B cell (primary cell): Measurements from ENCODE around the gene STON1. TPM values are rescaled to one million over a fixed set of nuclear protein-coding genes. Genes with fewer than 3 reads are reported as not detected.

Source experiments
- ATAC-seq: fragments of 200-7000 bp; cut with Tn5 transposase; one replicate; pipeline ENCODE4 v1.10.0; 2021; ENCODE audit warnings: low read depth, mild to moderate bottlenecking, moderate number of reproducible peaks, moderate library complexity
- CTCF ChIA-PET: fragments of 350-600 bp; sonication (Branson Sonifier 250); formaldehyde crosslinking; loops from one replicate; lab custom pipeline; 2021; ENCODE audit warnings: antibody characterized with exemption, inconsistent platforms; lab: Charles Lee
- POLR2A ChIA-PET: fragments of 350-600 bp; sonication (Branson Sonifier 250); formaldehyde crosslinking; loops from one replicate; lab custom pipeline; 2021; ENCODE audit warnings: antibody characterized with exemption; lab: Charles Lee
- DNase-seq: peaks from one replicate; pipeline ENCODE4 v3.0.0; 2013
- H2AFZ ChIP-seq: 2 replicates; pipeline ENCODE4 v1.6.1; 2012; ENCODE audit warnings: mild to moderate bottlenecking, low read depth, low read length; ENCODE audit not compliant: insufficient read depth, poor library complexity, severe bottlenecking
- H3K27ac ChIP-seq, 2 donors: 1 replicate in 1 of 2; 2 replicates in 1 of 2; pipeline ENCODE4 v1.5.1; 2012 to 2013; ENCODE audit warnings: low read length in 2 of 2, mild to moderate bottlenecking in 2 of 2, moderate library complexity in 1 of 2
- H3K27me3 ChIP-seq, 4 experiments: fragments of 200-600 bp in 1 of 4; sonication (generic) in 1 of 4; replicated peaks in 1 of 4; 1 replicate in 2 of 4; 2 replicates in 2 of 4; pipeline versions ENCODE4 v1.6.1 to v1.7.0; 2013 to 2016; ENCODE audit warnings: low read length in 3 of 4, mild to moderate bottlenecking in 2 of 4, mixed read lengths in 1 of 4, moderate library complexity in 1 of 4; ENCODE audit not compliant: insufficient read depth in 4 of 4, control insufficient read depth in 3 of 4; ENCODE audit errors: control extremely low read depth in 1 of 4
- H3K36me3 ChIP-seq, 2 experiments: replicated peaks in 1 of 2; 1 replicate in 1 of 2; 2 replicates in 1 of 2; pipeline versions ENCODE4 v1.6.1 to v1.7.1; 2013; ENCODE audit warnings: low read length in 1 of 2; ENCODE audit not compliant: insufficient read depth in 2 of 2, control insufficient read depth in 1 of 2; ENCODE audit errors: control extremely low read depth in 1 of 2, extremely low read depth in 1 of 2
- H3K4me1 ChIP-seq, 2 donors: fragments of 200-600 bp in 1 of 2; sonication (generic) in 1 of 2; 1 replicate in 1 of 2; 2 replicates in 1 of 2; pipeline versions ENCODE4 v1.5.1 to v1.6.1; 2013 to 2017; ENCODE audit warnings: low read length in 2 of 2; ENCODE audit not compliant: control insufficient read depth in 2 of 2, insufficient read depth in 2 of 2
- H3K4me2 ChIP-seq: replicated peaks from 2 replicates; pipeline ENCODE3; 2012; ENCODE audit warnings: mild to moderate bottlenecking, low read depth, low read length; ENCODE audit not compliant: poor library complexity, severe bottlenecking
- H3K4me3 ChIP-seq, 5 experiments: fragments of 200-600 bp in 1 of 5; sonication (generic) in 1 of 5; 1 replicate in 3 of 5; 2 replicates in 2 of 5; pipeline versions ENCODE4 v1.5.1 to v1.7.0; 2011 to 2016; ENCODE audit warnings: low read length in 4 of 5, mild to moderate bottlenecking in 4 of 5, low read depth in 2 of 5, control low read depth in 1 of 5, moderate library complexity in 1 of 5; ENCODE audit not compliant: insufficient read depth in 1 of 5; ENCODE audit errors: control extremely low read depth in 1 of 5, extremely low read depth in 1 of 5
- H3K79me2 ChIP-seq: fragments of 200-600 bp; sonication (generic); one replicate; pipeline ENCODE4 v1.6.0; 2016; ENCODE audit warnings: low read length; ENCODE audit not compliant: control insufficient read depth, insufficient read depth
- H3K9ac ChIP-seq: fragments of 200-600 bp; sonication (generic); 2 replicates; pipeline ENCODE4 v1.6.1; 2017; ENCODE audit warnings: mild to moderate bottlenecking, low read length, moderate library complexity
- H3K9me3 ChIP-seq, 3 donors: one replicate each; pipeline versions ENCODE4 v1.6.1 to v1.7.1; 2013; ENCODE audit warnings: low read length in 2 of 3; ENCODE audit not compliant: control insufficient read depth in 2 of 3, insufficient read depth in 1 of 3; ENCODE audit errors: control extremely low read depth in 1 of 3
- H4K20me1 ChIP-seq: 2 replicates; pipeline ENCODE4 v1.6.0; 2012; ENCODE audit warnings: mild to moderate bottlenecking, low read length; ENCODE audit not compliant: insufficient read depth, control insufficient read depth, poor library complexity, severe bottlenecking
- H3K27ac Mint-ChIP-seq: one replicate; pipeline ENCODE4 v1.8.0; 2021; ENCODE audit warnings: mixed read lengths
- H3K27me3 Mint-ChIP-seq: one replicate; pipeline ENCODE4 v1.8.0; 2021; ENCODE audit warnings: mixed read lengths
- H3K4me1 Mint-ChIP-seq: one replicate; pipeline ENCODE4 v1.8.0; 2021; ENCODE audit warnings: mixed read lengths
- H3K4me3 Mint-ChIP-seq: one replicate; pipeline ENCODE4 v1.8.0; 2021; ENCODE audit warnings: mixed read lengths
- H3K9me3 Mint-ChIP-seq: one replicate; pipeline ENCODE4 v1.8.0; 2022; ENCODE audit warnings: mixed read lengths; ENCODE audit not compliant: insufficient read depth
- CTCF ChIP-seq: fragments of 200-600 bp; IDR thresholded peaks from one replicate; pipeline ENCODE4 v1.8.0; 2022; ENCODE audit warnings: antibody characterized with exemption, mild to moderate bottlenecking
- EZH2 ChIP-seq: IDR thresholded peaks from 2 replicates; pipeline ENCODE4 v1.6.1; 2012; ENCODE audit warnings: borderline replicate concordance, low read depth, mild to moderate bottlenecking, moderate library complexity, low read length; ENCODE audit not compliant: insufficient read depth, poor library complexity, severe bottlenecking
- WGBS: methylation state at CpG from one replicate; pipeline ENCODE4 v1.1.5; 2013; ENCODE audit warnings: missing lambda C conversion rate; ENCODE audit not compliant: insufficient coverage; 5-methylcytosine and 5-hydroxymethylcytosine counted together
- intact Hi-C: fragments of 100-400 bp; cut with micrococcal nuclease; formaldehyde crosslinking; loops from one replicate; pipeline ENCODE4 v1.10.0; 2022
- polyA plus RNA-seq: library from polyadenylated mRNA; depleted of rRNA; stranded (reverse); fragments of >200 nt; gene quantifications from 2 replicates; pipeline ENCODE4 v1.2.3, GENCODE V29; 2012
- total RNA-seq, 2 donors: library from RNA; stranded (reverse); fragments of 120-200 nt in 1 of 2; gene quantifications; 1 replicate in 1 of 2; 2 replicates in 1 of 2; pipeline versions ENCODE4 v1.2.3 to v1.2.4, GENCODE V29; 2013 to 2022

STON1 gene
- total and polyA plus RNA-seq, 2 donors (not counting 1 experiment from before 2014, with no cell fraction given) = 0.46 to 2.0 TPM

DNA sequence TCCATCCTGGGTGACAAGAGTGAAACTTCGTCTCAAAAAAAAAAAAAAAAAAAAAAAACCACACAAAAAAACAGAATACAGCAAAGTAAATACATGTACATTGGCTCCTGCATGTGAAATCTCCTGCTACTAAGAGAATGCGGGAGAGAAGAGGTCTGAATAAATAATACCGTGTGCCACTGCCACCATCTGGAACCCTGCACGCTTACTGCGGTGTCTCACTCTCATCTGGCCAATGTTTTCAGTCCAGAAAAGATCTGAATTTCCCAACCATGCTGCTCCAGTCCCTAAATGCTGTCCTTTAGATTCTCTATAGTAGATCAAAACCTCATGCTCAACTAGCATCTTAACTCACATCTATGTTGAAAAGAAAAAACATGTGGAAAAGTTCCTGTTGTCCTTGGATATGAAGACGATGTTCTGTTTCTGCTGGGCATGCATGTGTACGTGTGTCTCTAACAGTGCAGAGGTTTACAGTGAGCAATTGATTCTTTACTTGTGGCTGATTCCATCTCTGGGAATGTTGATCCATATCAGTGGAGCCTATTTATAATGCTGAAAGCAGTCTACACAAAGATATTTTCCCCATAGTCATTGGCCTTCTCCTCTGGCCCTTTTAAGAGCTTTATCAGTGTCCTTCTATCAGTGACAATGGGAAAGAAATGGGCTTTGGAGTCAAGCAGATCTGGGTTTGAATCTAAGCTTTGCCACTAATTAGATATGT is 11.9 kb downstream of the STON1 start:
- H3K27me3 Mint-ChIP-seq = no peaks in the 10 kb centered on the region
- H2AFZ ChIP-seq = no peak overlapping the region
- WGBS = 94% methylated on average over 6 of the region's 7 CpGs

More for the DNA sequence above, 11.9 kb downstream of the STON1 start:
- Histone ChIP-seq H4K20me1 (no peaks in the 10 kb centered on the region), H3K4me2 (no peak overlapping the region), H3K4me1 (no peaks in the 10 kb centered on the region), H3K9ac (no peak overlapping the region), H3K27ac (no peak overlapping the region), H3K9me3 (peaks cover 0 to 4% (median 0%) of the 10 kb centered on the region in 3 donors), H3K36me3 (no peaks in the 10 kb centered on the region), H3K79me2 (no peaks in the 10 kb centered on the region), H3K4me3 (no peak overlapping the region), H3K27me3 (no peaks in the 10 kb centered on the region)
- CTCF ChIA-PET = no interaction called here
- DNase-seq (no peak), ATAC-seq (no peak)
- H3K9me3 Mint-ChIP-seq = no peaks in the 10 kb centered on the region
- POLR2A ChIA-PET = interaction anchor here (0.7 kb wide), 1 partner anchor 14 kb away, joined by 7 read pairs; no protein-coding TSS in a partner anchor
- no peak overlapping the region for H3K27ac Mint-ChIP-seq
- TF ChIP-seq EZH2 (no peak), CTCF (no peak)
- H3K4me1 Mint-ChIP-seq = no peaks in the 10 kb centered on the region
- intact Hi-C loops = no loop called here
- no peak overlapping the region for H3K4me3 Mint-ChIP-seq
